K562 (cell line): ENCODE data around the gene SLC5A5. TPM values are rescaled to one million over a fixed set of nuclear protein-coding genes. Genes with fewer than 3 reads are reported as not detected.

ENCODE experiments used
- ARHGAP35 ChIP-seq: fragments of 450-650 bp; IDR thresholded peaks from 2 replicates; pipeline ENCODE4 v1.6.1; 2018; ENCODE audit not compliant: partially characterized antibody
- BACH1 ChIP-seq: fragments of 200-800 bp; sonication (Bioruptor generic); IDR thresholded peaks from 2 replicates; pipeline ENCODE4 v1.6.1; 2016; ENCODE audit warnings: missing genetic modification characterization, missing compliant biosample characterization
- BRF1 ChIP-seq: IDR thresholded peaks from 3 replicates; pipeline ENCODE4 v1.6.1; 2011; ENCODE audit warnings: borderline replicate concordance, mild to moderate bottlenecking; ENCODE audit not compliant: insufficient read length; ENCODE audit errors: extremely low read depth
- FOXA1 ChIP-seq: fragments of 450-650 bp; IDR thresholded peaks from 2 replicates; pipeline ENCODE4 v1.6.1; 2016; ENCODE audit warnings: mild to moderate bottlenecking, borderline replicate concordance
- FOXM1 ChIP-seq, 2 experiments: fragments of 450-650 bp in 1 of 2; sonication (generic) in 1 of 2; formaldehyde crosslinking in 1 of 2; IDR thresholded peaks; 2 replicates each; pipeline versions ENCODE4 v1.6.1 to v1.9.0; 2017 to 2022; ENCODE audit warnings: low read depth in 2 of 2, mild to moderate bottlenecking in 2 of 2, missing genetic modification reagents in 1 of 2, moderate library complexity in 1 of 2
- FOXO4 ChIP-seq: fragments of 450-650 bp; formaldehyde crosslinking; IDR thresholded peaks from 2 replicates; pipeline ENCODE4 v1.4.0; 2020; ENCODE audit warnings: mild to moderate bottlenecking, moderate library complexity
- MAFG ChIP-seq: fragments of 450-650 bp; conservative IDR thresholded peaks from 2 replicates; pipeline ENCODE4 v1.6.1; 2016; ENCODE audit warnings: missing genetic modification characterization, missing compliant biosample characterization
- NFE2 ChIP-seq: IDR thresholded peaks from 2 replicates; pipeline ENCODE4 v1.6.1; 2014; ENCODE audit warnings: antibody characterized with exemption, low read depth
- NFRKB ChIP-seq: fragments of 450-650 bp; IDR thresholded peaks from 2 replicates; pipeline ENCODE4 v1.6.1; 2016; ENCODE audit warnings: low read depth
- POLR3G ChIP-seq: IDR thresholded peaks from 2 replicates; pipeline ENCODE4 v1.6.1; 2011; ENCODE audit not compliant: insufficient read length, insufficient replicate concordance; ENCODE audit errors: extremely low read depth
- RNF2 ChIP-seq: sonication (generic); IDR thresholded peaks from 2 replicates; pipeline ENCODE4 v1.6.1; 2016
- TFAM ChIP-seq: fragments of 250-450 bp; sonication (Bioruptor Pico); conservative IDR thresholded peaks from 2 replicates; pipeline ENCODE4 v1.5.0; 2021; ENCODE audit warnings: mild to moderate bottlenecking, moderate library complexity
- ZNF212 ChIP-seq: fragments of 450-650 bp; formaldehyde crosslinking; IDR thresholded peaks from 2 replicates; pipeline ENCODE4 v1.4.0; 2020; ENCODE audit warnings: mild to moderate bottlenecking
- ZNF277 ChIP-seq: fragments of 250-450 bp; sonication (Bioruptor Pico); IDR thresholded peaks from 2 replicates; pipeline ENCODE4 v1.8.0; 2022; ENCODE audit warnings: inconsistent platforms, mild to moderate bottlenecking, moderate library complexity, borderline replicate concordance
- ZNF431 ChIP-seq: sonication (generic); formaldehyde crosslinking; IDR thresholded peaks from 2 replicates; pipeline ENCODE4 v1.8.0; 2022; ENCODE audit warnings: mild to moderate bottlenecking, missing genetic modification reagents
- ZNF830 ChIP-seq: fragments of 250-450 bp; sonication (Bioruptor Pico); IDR thresholded peaks from 2 replicates; pipeline ENCODE4 v1.5.0; 2021; ENCODE audit warnings: mild to moderate bottlenecking
- polyA plus RNA-seq, 8 experiments: library from polyadenylated mRNA; depleted of rRNA in 4 of 8; stranded (reverse) in 5 of 8; unstranded in 3 of 8; fragments of >200 nt; fragmentation: Nextera tagmentation in 2 of 8; fragmentation: Illumina TruSeq in 1 of 8; extraction: Ambion mirVana in 2 of 8; extraction: Trizol in 1 of 8; gene quantifications; 2 replicates each; pipeline versions ENCODE4 v1.2.1 to v1.2.3, GENCODE V29; 2011 to 2014; ENCODE audit warnings: inconsistent platforms in 1 of 8, missing spikeins in 1 of 8
- total RNA-seq, 7 experiments: library from RNA; depleted of rRNA in 6 of 7; stranded (reverse); fragments of >200 nt in 6 of 7; fragmentation: Illumina TruSeq in 2 of 7; extraction: Trizol in 2 of 7; gene quantifications; 2 replicates each; pipeline versions ENCODE4 v1.2.1 to v1.2.3, GENCODE V29; 2011 to 2021; ENCODE audit warnings: low replicate concordance in 1 of 7
- TF ChIP-seq, protein P1 (sequence below): fragments of 200-800 bp; sonication (Bioruptor generic); IDR thresholded peaks from 2 replicates; pipeline ENCODE4 v1.6.1; 2016; ENCODE audit warnings: missing genetic modification characterization, missing compliant biosample characterization
- TF ChIP-seq, protein P2 (sequence below): fragments of 250-450 bp; sonication (Bioruptor Pico); IDR thresholded peaks from 2 replicates; pipeline ENCODE4 v1.8.0; 2022; ENCODE audit warnings: moderate library complexity, mild to moderate bottlenecking, inconsistent platforms

SLC5A5 gene
- total and polyA plus RNA-seq, 9 of the 15 experiments (the other 6 are each of a cell fraction or from before 2014, with no cell fraction given): 0.10 to 0.73 (median 0.23) TPM

DNA sequence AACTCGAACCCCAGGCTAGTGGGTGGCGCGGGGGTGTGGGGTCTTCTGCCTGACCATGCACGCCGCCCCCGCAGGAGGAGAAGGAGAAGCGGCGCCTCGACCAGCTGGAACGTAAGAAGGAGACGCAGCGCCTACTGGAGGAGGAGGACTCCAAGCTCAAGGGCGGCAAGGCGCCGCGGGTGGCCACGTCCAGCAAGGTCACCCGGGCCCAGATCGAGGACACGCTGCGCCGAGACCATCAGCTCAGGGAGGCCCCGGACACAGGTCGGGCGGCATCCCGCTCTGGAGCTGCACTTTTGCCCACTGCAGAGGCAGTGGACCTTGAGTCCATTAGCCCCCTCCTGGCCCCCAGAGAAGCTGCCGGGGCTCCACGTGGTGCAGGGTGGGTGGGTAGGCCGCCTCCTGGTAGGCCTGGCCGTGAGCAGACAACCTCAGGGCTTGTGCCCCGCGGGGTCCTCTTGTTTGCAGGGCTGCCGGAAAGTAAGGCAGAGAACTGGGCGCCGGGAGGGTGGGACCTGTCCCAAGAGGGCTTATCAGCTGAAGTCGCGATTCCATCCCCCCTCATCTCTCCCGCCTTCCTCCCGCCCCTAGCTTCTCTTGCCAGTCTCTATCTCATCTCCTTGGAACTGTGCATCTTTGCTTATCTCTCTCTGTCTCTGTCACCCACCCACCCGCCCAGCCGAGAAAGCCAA, 71.0 kb downstream of the SLC5A5 start (continued):
- TF ChIP-seq BACH1 (tag): no peak
- TF ChIP-seq BRF1: no peak
- no peak for TF ChIP-seq ZNF277 (CRISPR knock-in tag)
- no peak for TF ChIP-seq POLR3G
- TF ChIP-seq FOXA1: no peak
- no peak for TF ChIP-seq FOXM1 (IDR thresholded peaks at IDR 0.05; ENCODE audit: low read depth)
- no peak for TF ChIP-seq FOXM1 (CRISPR knock-in tag; IDR thresholded peaks at IDR 0.05; ENCODE audit: low read depth)
- TF ChIP-seq NFE2: no peak
- TF ChIP-seq ZNF212 (CRISPR knock-in tag): no peak
- TF ChIP-seq TFAM (CRISPR knock-in tag): no peak
- TF ChIP-seq, protein P1, sequence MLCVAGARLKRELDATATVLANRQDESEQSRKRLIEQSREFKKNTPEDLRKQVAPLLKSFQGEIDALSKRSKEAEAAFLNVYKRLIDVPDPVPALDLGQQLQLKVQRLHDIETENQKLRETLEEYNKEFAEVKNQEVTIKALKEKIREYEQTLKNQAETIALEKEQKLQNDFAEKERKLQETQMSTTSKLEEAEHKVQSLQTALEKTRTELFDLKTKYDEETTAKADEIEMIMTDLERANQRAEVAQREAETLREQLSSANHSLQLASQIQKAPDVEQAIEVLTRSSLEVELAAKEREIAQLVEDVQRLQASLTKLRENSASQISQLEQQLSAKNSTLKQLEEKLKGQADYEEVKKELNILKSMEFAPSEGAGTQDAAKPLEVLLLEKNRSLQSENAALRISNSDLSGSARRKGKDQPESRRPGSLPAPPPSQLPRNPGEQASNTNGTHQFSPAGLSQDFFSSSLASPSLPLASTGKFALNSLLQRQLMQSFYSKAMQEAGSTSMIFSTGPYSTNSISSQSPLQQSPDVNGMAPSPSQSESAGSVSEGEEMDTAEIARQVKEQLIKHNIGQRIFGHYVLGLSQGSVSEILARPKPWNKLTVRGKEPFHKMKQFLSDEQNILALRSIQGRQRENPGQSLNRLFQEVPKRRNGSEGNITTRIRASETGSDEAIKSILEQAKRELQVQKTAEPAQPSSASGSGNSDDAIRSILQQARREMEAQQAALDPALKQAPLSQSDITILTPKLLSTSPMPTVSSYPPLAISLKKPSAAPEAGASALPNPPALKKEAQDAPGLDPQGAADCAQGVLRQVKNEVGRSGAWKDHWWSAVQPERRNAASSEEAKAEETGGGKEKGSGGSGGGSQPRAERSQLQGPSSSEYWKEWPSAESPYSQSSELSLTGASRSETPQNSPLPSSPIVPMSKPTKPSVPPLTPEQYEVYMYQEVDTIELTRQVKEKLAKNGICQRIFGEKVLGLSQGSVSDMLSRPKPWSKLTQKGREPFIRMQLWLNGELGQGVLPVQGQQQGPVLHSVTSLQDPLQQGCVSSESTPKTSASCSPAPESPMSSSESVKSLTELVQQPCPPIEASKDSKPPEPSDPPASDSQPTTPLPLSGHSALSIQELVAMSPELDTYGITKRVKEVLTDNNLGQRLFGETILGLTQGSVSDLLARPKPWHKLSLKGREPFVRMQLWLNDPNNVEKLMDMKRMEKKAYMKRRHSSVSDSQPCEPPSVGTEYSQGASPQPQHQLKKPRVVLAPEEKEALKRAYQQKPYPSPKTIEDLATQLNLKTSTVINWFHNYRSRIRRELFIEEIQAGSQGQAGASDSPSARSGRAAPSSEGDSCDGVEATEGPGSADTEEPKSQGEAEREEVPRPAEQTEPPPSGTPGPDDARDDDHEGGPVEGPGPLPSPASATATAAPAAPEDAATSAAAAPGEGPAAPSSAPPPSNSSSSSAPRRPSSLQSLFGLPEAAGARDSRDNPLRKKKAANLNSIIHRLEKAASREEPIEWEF (CRISPR knock-in tag): no peak
- TF ChIP-seq, protein P2, sequence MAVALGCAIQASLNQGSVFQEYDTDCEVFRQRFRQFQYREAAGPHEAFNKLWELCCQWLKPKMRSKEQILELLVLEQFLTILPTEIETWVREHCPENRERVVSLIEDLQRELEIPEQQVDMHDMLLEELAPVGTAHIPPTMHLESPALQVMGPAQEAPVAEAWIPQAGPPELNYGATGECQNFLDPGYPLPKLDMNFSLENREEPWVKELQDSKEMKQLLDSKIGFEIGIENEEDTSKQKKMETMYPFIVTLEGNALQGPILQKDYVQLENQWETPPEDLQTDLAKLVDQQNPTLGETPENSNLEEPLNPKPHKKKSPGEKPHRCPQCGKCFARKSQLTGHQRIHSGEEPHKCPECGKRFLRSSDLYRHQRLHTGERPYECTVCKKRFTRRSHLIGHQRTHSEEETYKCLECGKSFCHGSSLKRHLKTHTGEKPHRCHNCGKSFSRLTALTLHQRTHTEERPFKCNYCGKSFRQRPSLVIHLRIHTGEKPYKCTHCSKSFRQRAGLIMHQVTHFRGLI (CRISPR knock-in tag): no peak
- TF ChIP-seq NFRKB: 0 out of 2 replicates have a peak, but pooled peaks have one; percentile 29
- TF ChIP-seq FOXO4 (CRISPR knock-in tag): peak; percentile 57; the same call in 1 of the 2 replicates
- TF ChIP-seq ZNF830: no peak
- no peak for TF ChIP-seq ZNF431 (CRISPR knock-in tag)
- TF ChIP-seq MAFG (tag): no peak
- no peak; the same call in 1 of the 2 replicates for TF ChIP-seq RNF2
- no peak for TF ChIP-seq ARHGAP35
